ENCODE results near the gene PIK3C2B.

PIK3C2B gene

DNA sequence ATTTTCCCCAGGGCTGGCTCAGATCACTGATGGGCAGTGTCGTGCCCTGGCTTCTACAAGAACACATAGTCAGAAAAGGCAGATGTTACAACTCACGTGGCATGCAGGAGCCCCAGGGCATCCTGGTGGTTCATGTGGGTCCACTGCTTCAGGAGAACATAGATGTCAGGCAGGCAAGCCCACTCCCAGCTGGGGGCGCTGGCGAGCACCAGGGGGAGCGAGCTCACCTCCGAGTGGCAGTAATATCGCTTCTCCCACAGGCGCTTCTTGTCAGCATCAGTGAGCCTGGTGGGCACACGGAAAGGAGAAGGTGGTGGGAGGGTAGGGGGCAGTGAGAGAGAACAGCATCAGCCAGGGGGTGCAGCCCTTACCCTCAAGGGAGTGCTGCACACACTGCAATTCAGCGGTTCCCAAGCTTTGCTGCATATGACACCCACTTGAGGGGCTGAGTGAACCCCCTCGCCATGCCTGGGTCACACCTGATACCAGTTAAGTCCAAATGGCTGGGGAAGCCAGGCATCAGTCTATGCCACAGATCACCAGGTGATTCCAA lies 48.7 kb downstream of the PIK3C2B start:
- TF ChIP-seq, protein P1, sequence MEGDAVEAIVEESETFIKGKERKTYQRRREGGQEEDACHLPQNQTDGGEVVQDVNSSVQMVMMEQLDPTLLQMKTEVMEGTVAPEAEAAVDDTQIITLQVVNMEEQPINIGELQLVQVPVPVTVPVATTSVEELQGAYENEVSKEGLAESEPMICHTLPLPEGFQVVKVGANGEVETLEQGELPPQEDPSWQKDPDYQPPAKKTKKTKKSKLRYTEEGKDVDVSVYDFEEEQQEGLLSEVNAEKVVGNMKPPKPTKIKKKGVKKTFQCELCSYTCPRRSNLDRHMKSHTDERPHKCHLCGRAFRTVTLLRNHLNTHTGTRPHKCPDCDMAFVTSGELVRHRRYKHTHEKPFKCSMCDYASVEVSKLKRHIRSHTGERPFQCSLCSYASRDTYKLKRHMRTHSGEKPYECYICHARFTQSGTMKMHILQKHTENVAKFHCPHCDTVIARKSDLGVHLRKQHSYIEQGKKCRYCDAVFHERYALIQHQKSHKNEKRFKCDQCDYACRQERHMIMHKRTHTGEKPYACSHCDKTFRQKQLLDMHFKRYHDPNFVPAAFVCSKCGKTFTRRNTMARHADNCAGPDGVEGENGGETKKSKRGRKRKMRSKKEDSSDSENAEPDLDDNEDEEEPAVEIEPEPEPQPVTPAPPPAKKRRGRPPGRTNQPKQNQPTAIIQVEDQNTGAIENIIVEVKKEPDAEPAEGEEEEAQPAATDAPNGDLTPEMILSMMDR (IDR thresholded peaks at IDR 0.05; ENCODE audit: borderline replicate concordance, control extremely low read depth, extremely low read depth, insufficient read depth, missing control alignments) = peak; percentile 72
- DNase-seq (ENCODE audit: low spot score) = peak; percentile 71
- in situ Hi-C loops (cut with MboI; ENCODE audit: low sequenced_read_pairs, unreplicated experiment) = loop anchor here (5.0 kb wide), 1 partner anchor 56 kb away; no protein-coding TSS in a partner anchor
